ENCODE data around the gene SCNN1G.

DNA sequence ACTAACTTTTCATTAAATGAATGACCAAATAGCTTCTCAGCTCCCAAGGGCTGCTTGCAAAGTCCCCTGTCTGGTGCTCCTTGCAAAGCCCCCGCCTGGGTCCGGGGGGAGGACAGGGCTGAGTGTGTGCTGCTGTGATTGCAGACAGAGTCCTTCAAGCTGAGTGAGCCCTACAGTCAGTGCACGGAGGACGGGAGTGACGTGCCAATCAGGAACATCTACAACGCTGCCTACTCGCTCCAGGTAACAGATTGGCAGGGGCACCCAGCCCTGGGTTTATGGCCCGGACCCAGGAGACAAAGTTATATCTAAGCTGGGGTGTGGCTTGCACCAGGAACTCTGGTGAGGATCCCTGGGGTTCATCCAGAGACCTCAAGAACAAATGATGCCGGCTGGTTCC is 27.1 kb downstream of the SCNN1G start:
- no peak for TF ChIP-seq OSR1 (CRISPR knock-in tag; IDR thresholded peaks at IDR 0.05)
- no peak for TF ChIP-seq TCF4 (CRISPR knock-in tag; IDR thresholded peaks at IDR 0.05; ENCODE audit: borderline replicate concordance)
- TF ChIP-seq, protein P1, sequence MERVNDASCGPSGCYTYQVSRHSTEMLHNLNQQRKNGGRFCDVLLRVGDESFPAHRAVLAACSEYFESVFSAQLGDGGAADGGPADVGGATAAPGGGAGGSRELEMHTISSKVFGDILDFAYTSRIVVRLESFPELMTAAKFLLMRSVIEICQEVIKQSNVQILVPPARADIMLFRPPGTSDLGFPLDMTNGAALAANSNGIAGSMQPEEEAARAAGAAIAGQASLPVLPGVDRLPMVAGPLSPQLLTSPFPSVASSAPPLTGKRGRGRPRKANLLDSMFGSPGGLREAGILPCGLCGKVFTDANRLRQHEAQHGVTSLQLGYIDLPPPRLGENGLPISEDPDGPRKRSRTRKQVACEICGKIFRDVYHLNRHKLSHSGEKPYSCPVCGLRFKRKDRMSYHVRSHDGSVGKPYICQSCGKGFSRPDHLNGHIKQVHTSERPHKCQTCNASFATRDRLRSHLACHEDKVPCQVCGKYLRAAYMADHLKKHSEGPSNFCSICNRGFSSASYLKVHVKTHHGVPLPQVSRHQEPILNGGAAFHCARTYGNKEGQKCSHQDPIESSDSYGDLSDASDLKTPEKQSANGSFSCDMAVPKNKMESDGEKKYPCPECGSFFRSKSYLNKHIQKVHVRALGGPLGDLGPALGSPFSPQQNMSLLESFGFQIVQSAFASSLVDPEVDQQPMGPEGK (CRISPR knock-in tag; IDR thresholded peaks at IDR 0.05; ENCODE audit: borderline replicate concordance), result no peak
- TF ChIP-seq, protein P2, sequence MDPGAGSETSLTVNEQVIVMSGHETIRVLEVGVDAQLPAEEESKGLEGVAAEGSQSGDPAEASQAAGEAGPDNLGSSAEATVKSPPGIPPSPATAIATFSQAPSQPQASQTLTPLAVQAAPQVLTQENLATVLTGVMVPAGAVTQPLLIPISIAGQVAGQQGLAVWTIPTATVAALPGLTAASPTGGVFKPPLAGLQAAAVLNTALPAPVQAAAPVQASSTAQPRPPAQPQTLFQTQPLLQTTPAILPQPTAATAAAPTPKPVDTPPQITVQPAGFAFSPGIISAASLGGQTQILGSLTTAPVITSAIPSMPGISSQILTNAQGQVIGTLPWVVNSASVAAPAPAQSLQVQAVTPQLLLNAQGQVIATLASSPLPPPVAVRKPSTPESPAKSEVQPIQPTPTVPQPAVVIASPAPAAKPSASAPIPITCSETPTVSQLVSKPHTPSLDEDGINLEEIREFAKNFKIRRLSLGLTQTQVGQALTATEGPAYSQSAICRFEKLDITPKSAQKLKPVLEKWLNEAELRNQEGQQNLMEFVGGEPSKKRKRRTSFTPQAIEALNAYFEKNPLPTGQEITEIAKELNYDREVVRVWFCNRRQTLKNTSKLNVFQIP (CRISPR knock-in tag; IDR thresholded peaks at IDR 0.05; ENCODE audit: borderline replicate concordance, low read depth), result no peak
- TF ChIP-seq, protein P3, sequence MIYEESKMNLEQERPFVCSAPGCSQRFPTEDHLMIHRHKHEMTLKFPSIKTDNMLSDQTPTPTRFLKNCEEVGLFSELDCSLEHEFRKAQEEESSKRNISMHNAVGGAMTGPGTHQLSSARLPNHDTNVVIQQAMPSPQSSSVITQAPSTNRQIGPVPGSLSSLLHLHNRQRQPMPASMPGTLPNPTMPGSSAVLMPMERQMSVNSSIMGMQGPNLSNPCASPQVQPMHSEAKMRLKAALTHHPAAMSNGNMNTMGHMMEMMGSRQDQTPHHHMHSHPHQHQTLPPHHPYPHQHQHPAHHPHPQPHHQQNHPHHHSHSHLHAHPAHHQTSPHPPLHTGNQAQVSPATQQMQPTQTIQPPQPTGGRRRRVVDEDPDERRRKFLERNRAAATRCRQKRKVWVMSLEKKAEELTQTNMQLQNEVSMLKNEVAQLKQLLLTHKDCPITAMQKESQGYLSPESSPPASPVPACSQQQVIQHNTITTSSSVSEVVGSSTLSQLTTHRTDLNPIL (CRISPR knock-in tag; IDR thresholded peaks at IDR 0.05; ENCODE audit: low read depth), result no peak
- TF ChIP-seq ZFP30 (CRISPR knock-in tag; IDR thresholded peaks at IDR 0.05), result no peak
- TF ChIP-seq ISL1 (CRISPR knock-in tag; IDR thresholded peaks at IDR 0.05), result no peak
- no peak for TF ChIP-seq ARNTL (CRISPR knock-in tag; IDR thresholded peaks at IDR 0.05; ENCODE audit: borderline replicate concordance, low read depth)
- no peak for TF ChIP-seq ZFP3 (CRISPR knock-in tag; IDR thresholded peaks at IDR 0.05)
